NCI-H2081 (cell line): ENCODE measurements around the gene ZNF300.
"Not testable (repeated sequence)": the region's sequence is repeated elsewhere in the genome, so short reads cannot be mapped to it uniquely, and the experiment has no call there.

Experiments
- DNase-seq, 2 experiments: peaks; one replicate each; lab custom pipeline; 2025; lab: John Stamatoyannopoulos, UW

ZNF300 gene

GRCh38 chr5:150904479-150905311 is at the start of gene ZNF300:
Gene ZNF300, minus strand, starts transcription at chr5:150904980. Its CDS starts 1,825 bp downstream, at chr5:150903155.
- DNase-seq, result peak; percentile 66 to 74

GRCh38 chr5:150948539-150948938 is 43.8 kb upstream of the ZNF300 start:
- DNase-seq, result no peak

- DNase-seq, result no peak
Observed at GRCh38 chr5:150946351-150946905, 41.6 kb upstream of the ZNF300 start.

GRCh38 chr5:150945947-150946346 is 41.2 kb upstream of the ZNF300 start:
- DNase-seq, result no peak

GRCh38 chr5:150945486-150945885 is 40.7 kb upstream of the ZNF300 start:
- DNase-seq, result no peak

- no peak for DNase-seq
Observed at GRCh38 chr5:150931368-150931965, 26.7 kb upstream of the ZNF300 start.

GRCh38 chr5:150918613-150919012 is 13.8 kb upstream of the ZNF300 start:
- DNase-seq, result no peak

- DNase-seq, result no peak
Observed at GRCh38 chr5:150912312-150912814, 7.6 kb upstream of the ZNF300 start.

GRCh38 chr5:150905312-150905683 is 518 bp upstream of the ZNF300 start:
- no peak for DNase-seq

GRCh38 chr5:150901446-150901845 is 3.3 kb downstream of the ZNF300 start:
- DNase-seq, result no peak

GRCh38 chr5:150895431-150896428 is 9.1 kb downstream of the ZNF300 start:
- no peak for DNase-seq

GRCh38 chr5:150879358-150879757 is 25.4 kb downstream of the ZNF300 start:
- DNase-seq, result no peak

GRCh38 chr5:150862070-150862469 is 42.7 kb downstream of the ZNF300 start:
- DNase-seq, result no peak

GRCh38 chr5:150860246-150860821 is 44.4 kb downstream of the ZNF300 start:
- no peak for DNase-seq

- DNase-seq, result not testable (repeated sequence)
Observed at GRCh38 chr5:150856700-150857099, 48.1 kb downstream of the ZNF300 start.

GRCh38 chr5:150853561-150853960 is 51.2 kb downstream of the ZNF300 start:
- no peak for DNase-seq

GRCh38 chr5:150851039-150851438 is 53.7 kb downstream of the ZNF300 start:
- no peak for DNase-seq

- DNase-seq, result no peak
Observed at GRCh38 chr5:150848271-150848670, 56.5 kb downstream of the ZNF300 start.

GRCh38 chr5:150847334-150847695 is 57.5 kb downstream of the ZNF300 start:
- no peak for DNase-seq

GRCh38 chr5:150846654-150847333 is 58.0 kb downstream of the ZNF300 start:
- DNase-seq, result peak; percentile 50 to 69

GRCh38 chr5:150846308-150846653 is 58.5 kb downstream of the ZNF300 start, which contains the start of gene IRGM:
Gene IRGM, plus strand, starts transcription at chr5:150846521. Its CDS starts 1,603 bp downstream, at chr5:150848124.
- not testable (repeated sequence) for DNase-seq
